GM12878 (cell line): Measurements from ENCODE around the gene CCDC136. TPM values are rescaled to one million over a fixed set of nuclear protein-coding genes. Genes with fewer than 3 reads are reported as not detected.

Experiments used
- ATAC-seq: fragments of 200-7000 bp; cut with Tn5 transposase; 3 replicates; pipeline ENCODE4 v1.9.1; 2020; ENCODE audit warnings: mild to moderate bottlenecking, moderate library complexity
- BruUV-seq: library from RNA; stranded (reverse); fragments of 400-500 nt; replicated peaks from 2 replicates; lab custom pipeline; 2021; lab: Mats Ljungman, UMichigan
- CTCF ChIA-PET: fragments of 300-600 bp; sonication (Branson Sonifier 250); formaldehyde crosslinking; extraction: SDS; loops from one replicate; lab custom pipeline; 2021; ENCODE audit warnings: inconsistent platforms; lab: Yijun Ruan, JAX
- POLR2A ChIA-PET: fragments of 350-600 bp; formaldehyde crosslinking; extraction: SDS; loops from one replicate; lab custom pipeline; 2021; ENCODE audit warnings: inconsistent platforms; lab: Charles Lee
- RAD21 ChIA-PET: fragments of 300-600 bp; sonication (Branson Sonifier 250); formaldehyde crosslinking; loops from one replicate; lab custom pipeline; 2023; ENCODE audit warnings: antibody characterized with exemption; ENCODE audit not compliant: unreplicated experiment; lab: Charles Lee
- SMC1A ChIA-PET: fragments of 300-600 bp; sonication (Branson Sonifier 250); formaldehyde crosslinking; loops from one replicate; lab custom pipeline; 2023; ENCODE audit not compliant: unreplicated experiment, uncharacterized antibody; lab: Charles Lee
- DNase-seq: peaks from one replicate; pipeline ENCODE4 v3.0.0-alpha.2; 2011; ENCODE audit warnings: low read depth, low spot score
- FAIRE-seq: peaks from 3 replicates; lab custom pipeline; 2011; peaks lifted over from hg19 to GRCh38; lab: Jason Lieb, UNC
- H2AFZ ChIP-seq: 2 replicates; pipeline ENCODE4 v1.6.0; 2011; ENCODE audit warnings: low read depth, low read length, control low read depth; ENCODE audit not compliant: control insufficient read depth
- H3K27ac ChIP-seq: 2 replicates; pipeline ENCODE4 v1.5.1; 2011; ENCODE audit warnings: control low read depth; ENCODE audit not compliant: control insufficient read depth, insufficient read depth
- H3K27me3 ChIP-seq, 2 experiments: replicated peaks in 1 of 2; 2 replicates each; pipeline versions ENCODE4 v1.6.0 to v1.6.1; 2011; ENCODE audit warnings: low read length in 1 of 2; ENCODE audit not compliant: control insufficient read depth in 2 of 2, insufficient read depth in 2 of 2
- H3K36me3 ChIP-seq, 2 experiments: 2 replicates each; pipeline ENCODE4 v1.5.1; 2011; ENCODE audit warnings: low read length in 1 of 2; ENCODE audit not compliant: control insufficient read depth in 2 of 2, insufficient read depth in 2 of 2
- H3K4me1 ChIP-seq: 2 replicates; pipeline ENCODE4 v1.6.1; 2011; ENCODE audit warnings: mild to moderate bottlenecking, low read length, moderate library complexity, mixed read lengths; ENCODE audit not compliant: control insufficient read depth, insufficient read depth
- H3K4me2 ChIP-seq: 2 replicates; pipeline ENCODE4 v1.6.0; 2011; ENCODE audit warnings: control low read depth; ENCODE audit not compliant: control insufficient read depth, insufficient read depth
- H3K4me3 ChIP-seq: fragments of 200-600 bp; sonication (generic); 2 replicates; pipeline ENCODE4 v1.5.1; 2016
- H3K79me2 ChIP-seq: 2 replicates; pipeline ENCODE4 v1.6.0; 2011; ENCODE audit warnings: low read length; ENCODE audit not compliant: control insufficient read depth, insufficient read depth
- H3K9ac ChIP-seq: 2 replicates; pipeline ENCODE4 v1.8.0; 2011; ENCODE audit warnings: low read length, control low read depth, mixed read lengths; ENCODE audit not compliant: control insufficient read depth, insufficient read depth
- H3K9me3 ChIP-seq: replicated peaks from 3 replicates; pipeline ENCODE4 v1.5.1; 2011; ENCODE audit warnings: mild to moderate bottlenecking, low read length; ENCODE audit not compliant: control insufficient read depth, insufficient read depth
- H4K20me1 ChIP-seq: 2 replicates; pipeline ENCODE4 v1.6.0; 2011; ENCODE audit not compliant: control insufficient read depth, insufficient read depth
- ATF7 ChIP-seq: fragments of 450-650 bp; IDR thresholded peaks from 2 replicates; pipeline ENCODE4 v1.6.1; 2016; ENCODE audit warnings: low read depth, mild to moderate bottlenecking
- HDGF ChIP-seq: fragments of 450-650 bp; IDR thresholded peaks from 2 replicates; pipeline ENCODE4 v1.6.1; 2016; ENCODE audit warnings: antibody characterized with exemption
- MTA2 ChIP-seq: fragments of 450-650 bp; IDR thresholded peaks from 2 replicates; pipeline ENCODE4 v1.6.1; 2016; ENCODE audit warnings: low read depth, mild to moderate bottlenecking, moderate library complexity
- MYC ChIP-seq: IDR thresholded peaks from 2 replicates; pipeline ENCODE4 v1.6.1; 2011; ENCODE audit warnings: mild to moderate bottlenecking, low read length, moderate library complexity, inconsistent platforms; ENCODE audit not compliant: insufficient read depth, insufficient replicate concordance, insufficient read length, severe bottlenecking
- NBN ChIP-seq: fragments of 450-650 bp; IDR thresholded peaks from 2 replicates; pipeline ENCODE4 v1.6.1; 2016
- PAX8 ChIP-seq: fragments of 450-650 bp; IDR thresholded peaks from 2 replicates; pipeline ENCODE4 v1.6.1; 2017; ENCODE audit warnings: mild to moderate bottlenecking, moderate library complexity
- SIN3A ChIP-seq: IDR thresholded peaks from 2 replicates; pipeline ENCODE4 v1.6.1; 2012; ENCODE audit warnings: low read depth, low read length, improper control_type of control experiment
- TARDBP ChIP-seq: IDR thresholded peaks from 2 replicates; pipeline ENCODE4 v1.6.1; 2016; ENCODE audit warnings: borderline replicate concordance
- TCF3 ChIP-seq: IDR thresholded peaks from 2 replicates; pipeline ENCODE4 v1.6.1; 2012; ENCODE audit warnings: low read depth, mild to moderate bottlenecking, low read length, borderline replicate concordance; ENCODE audit not compliant: insufficient read depth
- YY1 ChIP-seq: IDR thresholded peaks from 2 replicates; pipeline ENCODE4 v1.6.1; 2011; ENCODE audit warnings: low read depth, mild to moderate bottlenecking, low read length
- ZNF274 ChIP-seq: IDR thresholded peaks from one replicate; pipeline ENCODE4 v1.8.0; 2011; ENCODE audit not compliant: insufficient read length, insufficient read depth
- ZSCAN29 ChIP-seq: fragments of 450-650 bp; IDR thresholded peaks from 2 replicates; pipeline ENCODE4 v1.6.1; 2017; ENCODE audit warnings: mild to moderate bottlenecking, moderate library complexity
- WGBS: methylation state at CpG from one replicate; pipeline ENCODE4 v1.1.6; 2016; ENCODE audit warnings: low lambda C conversion rate; ENCODE audit not compliant: insufficient replicate concordance, insufficient coverage; ENCODE audit errors: missing lambda C conversion rate; 5-methylcytosine and 5-hydroxymethylcytosine counted together
- in situ Hi-C: fragments of 300-500 bp; cut with MboI; formaldehyde crosslinking; loops from 9 replicates; pipeline ENCODE4 v1.14.3; 2018; ENCODE audit warnings: mixed read lengths
- intact Hi-C: fragments of 100-400 bp; cut with micrococcal nuclease; formaldehyde crosslinking; loops from one replicate; pipeline ENCODE4 v1.14.2; 2022; ENCODE audit not compliant: unreplicated experiment
- polyA plus RNA-seq, 11 experiments: library from polyadenylated mRNA; depleted of rRNA in 4 of 11; unstranded in 6 of 11; stranded (reverse) in 5 of 11; fragments of >200 nt; fragmentation: Nextera tagmentation in 4 of 11; fragmentation: Illumina TruSeq in 1 of 11; extraction: Ambion mirVana in 4 of 11; extraction: Trizol in 1 of 11; gene quantifications; 1 replicate in 1 of 11; 2 replicates in 10 of 11; pipeline versions ENCODE4 v1.2.1 to v1.2.3, GENCODE V29; 2011 to 2016; ENCODE audit warnings: inconsistent platforms in 2 of 11, missing spikeins in 2 of 11, low read depth in 1 of 11
- total RNA-seq, 4 experiments: library from RNA; depleted of rRNA in 3 of 4; stranded (reverse); fragments of >200 nt in 3 of 4; fragmentation: Illumina TruSeq in 1 of 4; extraction: Trizol in 1 of 4; gene quantifications; 2 replicates each; pipeline versions ENCODE4 v1.2.1 to v1.2.3, GENCODE V29; 2013 to 2021
- TF ChIP-seq, protein P1 (sequence below): IDR thresholded peaks from 2 replicates; pipeline ENCODE4 v1.6.1; 2012; ENCODE audit warnings: low read depth, low read length, improper control_type of control experiment
- TF ChIP-seq, protein P2 (sequence below): fragments of 450-650 bp; IDR thresholded peaks from 2 replicates; pipeline ENCODE4 v1.6.1; 2014; ENCODE audit warnings: mild to moderate bottlenecking

Gene CCDC136
- total and polyA plus RNA-seq, 10 of the 15 experiments (the other 5 are each of a cell fraction or from before 2014, with no cell fraction given): 0.32 to 4.8 (median 1.5) TPM

DNA sequence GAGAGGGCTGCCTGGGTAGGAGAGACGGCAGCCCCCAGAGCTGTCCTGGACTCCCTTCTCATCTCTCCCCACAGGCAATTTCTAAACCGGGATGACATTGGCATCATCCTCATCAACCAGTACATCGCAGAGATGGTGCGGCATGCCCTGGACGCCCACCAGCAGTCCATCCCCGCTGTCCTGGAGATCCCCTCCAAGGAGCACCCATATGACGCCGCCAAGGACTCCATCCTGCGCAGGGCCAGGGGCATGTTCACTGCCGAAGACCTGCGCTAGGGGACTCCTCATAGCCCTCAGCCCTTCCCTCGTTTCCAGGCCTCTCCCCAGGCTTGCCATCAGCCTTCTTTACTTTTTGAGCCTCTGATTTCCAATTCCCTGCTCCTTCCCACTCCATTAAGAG is 73.5 kb downstream of the CCDC136 start:
- ChIA-PET SMC1A (no interaction called here), RAD21 (no interaction called here), CTCF (interaction anchor here (0.7 to 1.3 kb wide), 4 partner anchors 10 to 346 kb away, joined by 3 to 4 read pairs (median 3); no protein-coding TSS in a partner anchor), POLR2A (no interaction called here)
- Histone ChIP-seq H3K27ac (no peak overlapping the region), H3K4me3 (no peak overlapping the region), H3K9ac (no peak overlapping the region), H3K27me3 (no peaks in the 10 kb centered on the region), H2AFZ (no peak overlapping the region), H4K20me1 (no peaks in the 10 kb centered on the region), H3K4me1 (peaks cover 13% of the 10 kb centered on the region; the same call in 1 of the 2 replicates), H3K4me2 (no peak overlapping the region), H3K9me3 (no peaks in the 10 kb centered on the region), H3K79me2 (peaks cover 18% of the 10 kb centered on the region), H3K36me3 (no peaks in the 10 kb centered on the region; a peak in 2 of 4 replicates)
- in situ Hi-C loops (no loop called here), intact Hi-C loops (no loop called here)
- DNase-seq: no peak
- 92% methylated on average over 12 of the region's 12 CpGs for WGBS
- TF ChIP-seq SIN3A: no peak
- no peak for TF ChIP-seq HDGF
- TF ChIP-seq ZNF274: no peak
- TF ChIP-seq, protein P1, sequence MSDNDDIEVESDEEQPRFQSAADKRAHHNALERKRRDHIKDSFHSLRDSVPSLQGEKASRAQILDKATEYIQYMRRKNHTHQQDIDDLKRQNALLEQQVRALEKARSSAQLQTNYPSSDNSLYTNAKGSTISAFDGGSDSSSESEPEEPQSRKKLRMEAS: no peak
- ATAC-seq: no peak
- no peak for FAIRE-seq
- no TSS peak for BruUV-seq

DNA sequence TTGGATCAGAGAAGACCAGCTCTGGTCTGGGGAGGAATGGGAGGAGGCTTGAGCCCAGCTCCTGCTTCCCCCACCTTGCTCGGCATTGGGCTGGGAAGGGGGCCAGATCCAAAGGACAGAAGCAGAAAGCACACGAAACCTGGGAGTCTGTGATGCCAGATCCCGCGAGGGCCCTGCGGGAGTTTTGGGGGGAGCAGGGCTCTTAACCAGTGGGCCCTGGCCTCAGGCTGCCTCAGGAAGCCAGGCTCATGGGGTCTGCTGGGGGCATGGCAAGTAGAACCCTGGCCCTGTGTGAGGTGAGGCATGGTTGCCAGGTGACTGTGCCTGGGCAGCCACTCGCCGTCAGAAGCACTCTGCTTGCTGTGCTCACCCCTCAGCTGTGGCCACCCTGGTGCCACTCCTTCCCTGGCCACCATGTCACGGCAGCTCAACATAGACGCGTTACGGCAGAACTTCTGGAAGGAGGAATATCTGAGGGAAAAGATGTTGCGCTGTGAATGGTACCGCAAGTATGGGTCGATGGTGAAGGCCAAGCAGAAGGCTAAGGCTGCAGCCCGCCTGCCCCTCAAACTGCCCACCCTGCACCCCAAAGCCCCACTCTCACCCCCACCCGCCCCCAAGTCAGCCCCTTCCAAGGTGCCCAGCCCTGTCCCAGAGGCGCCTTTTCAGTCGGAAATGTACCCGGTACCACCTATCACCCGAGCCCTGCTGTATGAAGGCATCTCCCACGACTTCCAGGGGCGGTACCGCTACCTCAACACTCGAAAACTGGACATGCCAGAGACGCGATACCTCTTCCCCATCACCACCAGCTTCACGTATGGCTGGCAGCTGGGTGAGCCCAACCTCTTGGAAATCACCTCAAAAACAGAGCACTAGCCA is 74.5 kb downstream of the CCDC136 start:
- H3K79me2 ChIP-seq: peaks cover 18% of the 10 kb centered on the region
- no peak overlapping the region for H2AFZ ChIP-seq
- intact Hi-C loops: no loop called here
- CTCF ChIA-PET: interaction anchor here (0.7 to 1.4 kb wide), 3 partner anchors 9 to 75 kb away, joined by 3 to 5 read pairs (median 3); no protein-coding TSS in a partner anchor
- no peak overlapping the region for H3K9ac ChIP-seq
- H3K9me3 ChIP-seq: no peaks in the 10 kb centered on the region
- POLR2A ChIA-PET: no interaction called here
- H3K4me1 ChIP-seq: peaks cover 13% of the 10 kb centered on the region; the same call in 1 of the 2 replicates
- RAD21 ChIA-PET: no interaction called here
- SMC1A ChIA-PET: no interaction called here
- in situ Hi-C loops: no loop called here
- H3K27me3 ChIP-seq: no peaks in the 10 kb centered on the region
- H3K27ac ChIP-seq: no peak overlapping the region
- ATAC-seq (no peak), DNase-seq (no peak), FAIRE-seq (no peak)
- WGBS: 95% methylated on average over 23 of the region's 27 CpGs
- H3K36me3 ChIP-seq: no peaks in the 10 kb centered on the region; a peak in 2 of 4 replicates
- TF ChIP-seq MTA2 (no peak), YY1 (no peak), TCF3 (no peak), TARDBP (no peak), ZSCAN29 (no peak), NBN (no peak), MYC (no peak), PAX8 (no peak), ATF7 (no peak)
- TF ChIP-seq, protein P2, sequence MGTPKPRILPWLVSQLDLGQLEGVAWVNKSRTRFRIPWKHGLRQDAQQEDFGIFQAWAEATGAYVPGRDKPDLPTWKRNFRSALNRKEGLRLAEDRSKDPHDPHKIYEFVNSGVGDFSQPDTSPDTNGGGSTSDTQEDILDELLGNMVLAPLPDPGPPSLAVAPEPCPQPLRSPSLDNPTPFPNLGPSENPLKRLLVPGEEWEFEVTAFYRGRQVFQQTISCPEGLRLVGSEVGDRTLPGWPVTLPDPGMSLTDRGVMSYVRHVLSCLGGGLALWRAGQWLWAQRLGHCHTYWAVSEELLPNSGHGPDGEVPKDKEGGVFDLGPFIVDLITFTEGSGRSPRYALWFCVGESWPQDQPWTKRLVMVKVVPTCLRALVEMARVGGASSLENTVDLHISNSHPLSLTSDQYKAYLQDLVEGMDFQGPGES: no peak
- no peak overlapping the region for H3K4me2 ChIP-seq
- H4K20me1 ChIP-seq: no peaks in the 10 kb centered on the region
- BruUV-seq: no TSS peak
- no peak overlapping the region for H3K4me3 ChIP-seq
